ENCODE measurements around the gene RAP1GDS1.

Gene RAP1GDS1

GRCh38 chr4:98482847-98483806 lies 221.9 kb downstream of the RAP1GDS1 start:
- POLR2A ChIA-PET: no interaction called here

GRCh38 chr4:98484031-98484430 lies 222.8 kb downstream of the RAP1GDS1 start:
- H3K27ac ChIP-seq (ENCODE audit: insufficient read depth in 1 of 2, low read depth in 1 of 2, low read length in 2 of 2, poor library complexity in 1 of 2, severe bottlenecking in 2 of 2): no peak overlapping the region
- POLR2A ChIA-PET: no interaction called here
- DNase-seq: no peak
- 89% methylated on average over 1 of the region's 3 CpGs for WGBS (ENCODE audit: insufficient coverage)
- peaks cover 0 to 2% (median 0%) of the 10 kb centered on the region in 4 experiments for H3K36me3 ChIP-seq (ENCODE audit: control insufficient read depth in 4 of 4, insufficient read depth in 4 of 4, low read length in 3 of 4)
- CTCF ChIA-PET: interaction anchor here (1.8 kb wide), 1 partner anchor 16 kb away, joined by 7 read pairs; no protein-coding TSS in a partner anchor
- no peaks in the 10 kb centered on the region for H3K9me3 ChIP-seq (ENCODE audit: control extremely low read depth in 1 of 5, control insufficient read depth in 4 of 5, insufficient read depth in 2 of 5, low read depth in 1 of 5, low read length in 4 of 5)
- no peak overlapping the region for H3K4me3 ChIP-seq (ENCODE audit: control insufficient read depth in 1 of 7, extremely low read depth in 1 of 7, insufficient read depth in 4 of 7, low read depth in 2 of 7, low read length in 6 of 7)
- H3K27me3 ChIP-seq (replicated peaks in 2 of 5; ENCODE audit: control insufficient read depth in 4 of 5, insufficient read depth in 5 of 5, low read length in 4 of 5): no peaks in the 10 kb centered on the region
- H3K4me1 ChIP-seq (ENCODE audit: control extremely low read depth in 1 of 4, control insufficient read depth in 4 of 4, insufficient read depth in 4 of 4, low read length in 3 of 4): no peaks in the 10 kb centered on the region

More at GRCh38 chr4:98482847-98483806, 221.9 kb downstream of the RAP1GDS1 start:
- Histone ChIP-seq H3K4me1 (ENCODE audit: control extremely low read depth in 1 of 4, control insufficient read depth in 4 of 4, insufficient read depth in 4 of 4, low read length in 3 of 4) (no peaks in the 10 kb centered on the region), H3K27me3 (replicated peaks in 2 of 5; ENCODE audit: control insufficient read depth in 4 of 5, insufficient read depth in 5 of 5, low read length in 4 of 5) (no peaks in the 10 kb centered on the region), H3K9me3 (ENCODE audit: control extremely low read depth in 1 of 5, control insufficient read depth in 4 of 5, insufficient read depth in 2 of 5, low read depth in 1 of 5, low read length in 4 of 5) (no peaks in the 10 kb centered on the region), H3K36me3 (ENCODE audit: control insufficient read depth in 4 of 4, insufficient read depth in 4 of 4, low read length in 3 of 4) (peaks cover 0 to 2% (median 0%) of the 10 kb centered on the region in 4 experiments), H3K4me3 (ENCODE audit: control insufficient read depth in 1 of 7, extremely low read depth in 1 of 7, insufficient read depth in 4 of 7, low read depth in 2 of 7, low read length in 6 of 7) (no peak overlapping the region), H3K27ac (ENCODE audit: insufficient read depth in 1 of 2, low read depth in 1 of 2, low read length in 2 of 2, poor library complexity in 1 of 2, severe bottlenecking in 2 of 2) (no peak overlapping the region)
- no peak for DNase-seq
- CTCF ChIA-PET: interaction anchor here (1.8 kb wide), 1 partner anchor 15 kb away, joined by 7 read pairs; no protein-coding TSS in a partner anchor
- 95% methylated on average over 7 of the region's 10 CpGs for WGBS (ENCODE audit: insufficient coverage)

GRCh38 chr4:98485816-98486345 lies 224.7 kb downstream of the RAP1GDS1 start:
- H3K4me3 ChIP-seq (ENCODE audit: control insufficient read depth in 1 of 7, extremely low read depth in 1 of 7, insufficient read depth in 4 of 7, low read depth in 2 of 7, low read length in 6 of 7): no peak overlapping the region
- ChIA-PET POLR2A (no interaction called here), CTCF (no interaction called here)
- no peaks in the 10 kb centered on the region for H3K27me3 ChIP-seq (replicated peaks in 2 of 5; ENCODE audit: control insufficient read depth in 4 of 5, insufficient read depth in 5 of 5, low read length in 4 of 5)
- no peaks in the 10 kb centered on the region for H3K4me1 ChIP-seq (ENCODE audit: control extremely low read depth in 1 of 4, control insufficient read depth in 4 of 4, insufficient read depth in 4 of 4, low read length in 3 of 4)
- H3K27ac ChIP-seq (ENCODE audit: insufficient read depth in 1 of 2, low read depth in 1 of 2, low read length in 2 of 2, poor library complexity in 1 of 2, severe bottlenecking in 2 of 2): no peak overlapping the region
- H3K9me3 ChIP-seq (ENCODE audit: control extremely low read depth in 1 of 5, control insufficient read depth in 4 of 5, insufficient read depth in 2 of 5, low read depth in 1 of 5, low read length in 4 of 5): no peaks in the 10 kb centered on the region
- peaks cover 0 to 2% (median 0%) of the 10 kb centered on the region in 4 experiments for H3K36me3 ChIP-seq (ENCODE audit: control insufficient read depth in 4 of 4, insufficient read depth in 4 of 4, low read length in 3 of 4)
- 82% methylated on average over 4 of the region's 7 CpGs for WGBS (ENCODE audit: insufficient coverage)
- DNase-seq: no peak

GRCh38 chr4:98490251-98490650 lies 229.1 kb downstream of the RAP1GDS1 start:
- DNase-seq: no peak
- 100% methylated on average over 1 of the region's 3 CpGs for WGBS (ENCODE audit: insufficient coverage)
- no peaks in the 10 kb centered on the region for H3K9me3 ChIP-seq (ENCODE audit: control extremely low read depth in 1 of 5, control insufficient read depth in 4 of 5, insufficient read depth in 2 of 5, low read depth in 1 of 5, low read length in 4 of 5)
- H3K4me3 ChIP-seq (ENCODE audit: control insufficient read depth in 1 of 7, extremely low read depth in 1 of 7, insufficient read depth in 4 of 7, low read depth in 2 of 7, low read length in 6 of 7): no peak overlapping the region
- no peak overlapping the region for H3K27ac ChIP-seq (ENCODE audit: insufficient read depth in 1 of 2, low read depth in 1 of 2, low read length in 2 of 2, poor library complexity in 1 of 2, severe bottlenecking in 2 of 2)
- H3K4me1 ChIP-seq (ENCODE audit: control extremely low read depth in 1 of 4, control insufficient read depth in 4 of 4, insufficient read depth in 4 of 4, low read length in 3 of 4): no peaks in the 10 kb centered on the region
- ChIA-PET CTCF (no interaction called here), POLR2A (no interaction called here)
- H3K27me3 ChIP-seq (replicated peaks in 2 of 5; ENCODE audit: control insufficient read depth in 4 of 5, insufficient read depth in 5 of 5, low read length in 4 of 5): no peaks in the 10 kb centered on the region
- H3K36me3 ChIP-seq (ENCODE audit: control insufficient read depth in 4 of 4, insufficient read depth in 4 of 4, low read length in 3 of 4): no peaks in the 10 kb centered on the region

GRCh38 chr4:98491899-98492559 lies 230.8 kb downstream of the RAP1GDS1 start:
- POLR2A ChIA-PET: no interaction called here
- no peaks in the 10 kb centered on the region for H3K4me1 ChIP-seq (ENCODE audit: control extremely low read depth in 1 of 4, control insufficient read depth in 4 of 4, insufficient read depth in 4 of 4, low read length in 3 of 4)
- H3K36me3 ChIP-seq (ENCODE audit: control insufficient read depth in 4 of 4, insufficient read depth in 4 of 4, low read length in 3 of 4): no peaks in the 10 kb centered on the region
- no peak overlapping the region for H3K27ac ChIP-seq (ENCODE audit: insufficient read depth in 1 of 2, low read depth in 1 of 2, low read length in 2 of 2, poor library complexity in 1 of 2, severe bottlenecking in 2 of 2)
- CTCF ChIA-PET: no interaction called here
- no peak for DNase-seq
- WGBS (ENCODE audit: insufficient coverage): 97% methylated on average over 7 of the region's 7 CpGs
- no peaks in the 10 kb centered on the region for H3K9me3 ChIP-seq (ENCODE audit: control extremely low read depth in 1 of 5, control insufficient read depth in 4 of 5, insufficient read depth in 2 of 5, low read depth in 1 of 5, low read length in 4 of 5)
- H3K4me3 ChIP-seq (ENCODE audit: control insufficient read depth in 1 of 7, extremely low read depth in 1 of 7, insufficient read depth in 4 of 7, low read depth in 2 of 7, low read length in 6 of 7): no peak overlapping the region
- no peaks in the 10 kb centered on the region for H3K27me3 ChIP-seq (replicated peaks in 2 of 5; ENCODE audit: control insufficient read depth in 4 of 5, insufficient read depth in 5 of 5, low read length in 4 of 5)

- Histone ChIP-seq H3K27me3 (replicated peaks in 2 of 5; ENCODE audit: control insufficient read depth in 4 of 5, insufficient read depth in 5 of 5, low read length in 4 of 5) (no peaks in the 10 kb centered on the region), H3K4me1 (ENCODE audit: control extremely low read depth in 1 of 4, control insufficient read depth in 4 of 4, insufficient read depth in 4 of 4, low read length in 3 of 4) (no peaks in the 10 kb centered on the region), H3K9me3 (ENCODE audit: control extremely low read depth in 1 of 5, control insufficient read depth in 4 of 5, insufficient read depth in 2 of 5, low read depth in 1 of 5, low read length in 4 of 5) (no peaks in the 10 kb centered on the region), H3K27ac (ENCODE audit: insufficient read depth in 1 of 2, low read depth in 1 of 2, low read length in 2 of 2, poor library complexity in 1 of 2, severe bottlenecking in 2 of 2) (no peak overlapping the region), H3K36me3 (ENCODE audit: control insufficient read depth in 4 of 4, insufficient read depth in 4 of 4, low read length in 3 of 4) (no peaks in the 10 kb centered on the region), H3K4me3 (ENCODE audit: control insufficient read depth in 1 of 7, extremely low read depth in 1 of 7, insufficient read depth in 4 of 7, low read depth in 2 of 7, low read length in 6 of 7) (no peak overlapping the region)
- CTCF ChIA-PET: no interaction called here
- no peak for DNase-seq
- POLR2A ChIA-PET: no interaction called here
- 59% methylated on average over 3 of the region's 4 CpGs for WGBS (ENCODE audit: insufficient coverage)
Measured at GRCh38 chr4:98493296-98493695, 232.1 kb downstream of the RAP1GDS1 start.
